NCI-H2081 treated with DMSO at 0.1 percent for 48 hours (cell line): ENCODE measurements around the gene GRAMD4.

Source experiments
- DNase-seq: peaks from one replicate; lab custom pipeline; 2025; lab: John Stamatoyannopoulos, UW

The GRAMD4 gene

DNA sequence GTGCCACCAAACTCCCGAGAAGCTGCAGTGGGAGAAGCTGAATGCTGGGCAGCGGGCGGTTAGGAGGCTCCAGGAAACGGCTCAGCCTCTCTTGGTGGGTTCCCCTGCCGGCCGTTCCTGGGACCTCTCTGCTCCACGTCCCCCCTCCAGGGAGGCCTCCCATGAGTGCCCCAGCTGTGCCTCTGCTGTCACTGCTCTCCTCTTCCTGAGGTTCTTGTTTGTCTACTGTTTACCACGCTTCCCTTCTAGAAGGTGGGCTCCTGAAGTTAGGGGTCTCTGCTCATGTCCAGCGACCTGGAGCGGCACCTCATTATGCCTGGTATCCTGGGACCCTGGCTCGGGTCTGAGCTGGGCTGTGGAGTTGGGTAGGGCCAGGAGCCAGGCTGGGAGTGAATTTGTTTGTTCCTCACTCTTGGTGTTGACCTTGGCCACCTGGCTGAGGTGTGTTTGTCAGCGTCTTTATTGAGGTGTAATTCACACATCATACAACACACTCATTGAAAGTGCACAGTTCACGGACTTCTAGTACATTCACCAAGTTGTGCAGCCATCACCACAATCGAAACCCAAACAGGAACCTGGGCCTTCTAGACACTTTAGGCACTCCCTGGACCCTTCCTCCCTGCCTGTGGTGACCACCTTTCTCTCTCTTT, 37.8 kb upstream of the GRAMD4 start:
- no peak for DNase-seq

DNA sequence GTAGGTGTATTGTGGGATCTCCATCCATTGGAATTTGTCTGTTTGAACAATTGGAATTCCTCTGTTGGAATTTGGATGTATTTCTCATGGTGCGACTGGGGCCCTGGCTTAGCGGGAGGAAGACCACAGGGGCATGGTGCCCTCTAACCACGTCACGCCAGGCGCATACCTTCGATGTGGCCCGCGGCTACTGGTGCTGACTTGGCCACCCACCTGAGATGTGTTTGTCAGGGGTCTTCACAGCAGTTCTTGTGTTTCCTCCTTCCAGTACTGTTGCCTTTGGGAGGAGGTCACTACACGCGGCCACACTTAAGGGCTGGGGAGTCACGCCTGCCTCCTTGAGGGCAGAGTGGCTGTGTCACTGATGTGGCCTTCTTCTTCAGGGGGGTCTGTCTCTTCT, 36.6 kb upstream of the GRAMD4 start:
- DNase-seq, result no peak

DNA sequence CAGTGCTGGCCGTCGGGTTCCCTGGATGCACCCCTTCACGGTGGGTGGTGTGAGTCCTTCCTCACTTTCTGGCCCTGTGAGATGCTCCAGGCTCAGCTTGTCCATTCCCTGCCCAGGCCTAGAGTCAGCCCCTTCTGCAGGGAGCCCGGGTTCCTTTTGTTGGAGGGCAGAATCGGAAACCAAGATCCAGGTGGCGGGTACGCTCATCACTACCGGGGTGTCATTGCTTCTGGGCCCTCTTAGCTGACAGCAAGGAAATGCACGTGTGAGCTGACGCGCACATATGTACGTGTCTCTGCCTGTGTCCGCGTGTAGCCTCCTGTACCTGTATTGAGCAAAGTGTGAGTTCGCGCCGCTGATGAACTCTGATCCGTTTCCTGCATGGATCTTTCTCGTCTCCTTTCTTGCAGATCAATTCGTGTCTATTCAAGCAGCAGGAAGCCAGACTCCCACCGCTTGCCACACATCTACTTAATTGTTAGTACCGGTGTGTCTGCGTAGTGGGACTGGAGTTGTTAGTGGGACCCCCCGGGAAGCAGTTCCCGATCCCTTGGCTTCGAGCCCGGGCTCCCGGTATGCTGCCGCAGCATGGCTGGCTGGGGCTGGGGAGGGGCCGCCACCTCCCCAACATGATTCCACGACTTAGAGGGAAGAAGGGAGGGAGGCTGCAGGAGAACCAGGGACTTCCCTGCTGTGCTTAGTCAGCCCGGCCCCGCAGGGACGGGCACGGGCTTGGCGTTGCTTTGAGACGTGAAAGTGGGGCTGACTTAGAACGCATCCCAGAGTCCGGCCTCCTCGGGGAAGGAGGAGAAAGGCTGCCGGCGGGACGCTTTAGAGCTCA, 35.9 kb upstream of the GRAMD4 start:
- no peak for DNase-seq

DNA sequence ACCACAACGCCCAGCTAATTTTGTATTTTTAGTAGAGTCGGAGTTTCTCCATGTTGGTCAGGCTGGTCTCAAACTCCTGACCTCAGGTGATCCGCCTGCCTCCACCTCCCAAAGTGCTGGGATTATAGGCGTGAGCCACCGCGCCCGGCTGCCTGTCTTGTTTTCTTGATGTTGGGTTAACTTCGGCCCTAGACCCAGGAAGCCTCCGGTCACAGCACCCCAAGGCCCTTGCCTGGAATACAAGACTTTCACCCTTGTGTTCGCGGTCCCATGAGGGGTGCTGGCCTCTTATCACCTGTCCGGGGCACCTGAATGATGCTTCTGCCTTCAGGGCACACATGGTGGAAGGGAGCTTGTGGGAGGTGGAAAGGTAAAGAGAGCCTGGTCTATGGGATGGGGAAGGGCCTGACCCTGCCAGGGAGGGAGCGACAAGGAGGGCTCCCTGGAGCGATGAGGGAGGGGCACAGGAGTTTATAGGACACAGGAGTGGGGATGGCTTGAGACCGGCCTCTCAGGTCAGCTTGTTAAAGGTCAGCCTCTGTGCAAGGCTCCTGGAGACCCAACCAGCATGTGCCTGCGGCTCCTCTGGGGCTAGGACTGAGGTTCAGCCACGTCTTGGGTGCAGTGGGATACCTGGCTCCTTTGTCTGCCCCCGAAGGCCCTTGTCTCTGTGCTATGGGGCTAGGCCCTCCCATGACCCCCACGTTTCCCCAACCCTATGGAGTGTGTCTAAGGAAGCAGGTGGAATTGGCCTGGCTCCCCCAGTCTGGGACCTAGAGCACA, 34.7 kb upstream of the GRAMD4 start:
- no peak for DNase-seq

DNA sequence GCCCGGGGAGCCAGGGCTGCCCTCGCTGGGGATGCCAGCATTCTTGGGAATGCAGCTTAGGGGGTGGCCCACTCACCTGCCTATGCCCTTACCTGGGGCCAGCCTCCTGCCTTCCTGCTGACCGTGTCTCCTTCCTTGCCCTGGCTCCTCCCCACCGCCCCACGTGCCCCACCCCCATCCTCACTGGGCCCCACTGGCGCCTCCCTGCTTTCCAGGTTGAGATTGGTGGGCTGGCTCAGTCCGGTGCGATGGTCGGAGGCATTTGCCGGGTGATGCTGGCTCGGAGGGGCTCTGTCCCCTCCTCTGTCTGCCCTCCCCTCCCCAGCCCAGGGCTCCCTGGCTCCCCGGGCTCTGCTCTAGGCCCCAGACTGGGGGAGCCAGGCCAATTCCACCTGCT, 34.1 kb upstream of the GRAMD4 start:
- no peak for DNase-seq

DNA sequence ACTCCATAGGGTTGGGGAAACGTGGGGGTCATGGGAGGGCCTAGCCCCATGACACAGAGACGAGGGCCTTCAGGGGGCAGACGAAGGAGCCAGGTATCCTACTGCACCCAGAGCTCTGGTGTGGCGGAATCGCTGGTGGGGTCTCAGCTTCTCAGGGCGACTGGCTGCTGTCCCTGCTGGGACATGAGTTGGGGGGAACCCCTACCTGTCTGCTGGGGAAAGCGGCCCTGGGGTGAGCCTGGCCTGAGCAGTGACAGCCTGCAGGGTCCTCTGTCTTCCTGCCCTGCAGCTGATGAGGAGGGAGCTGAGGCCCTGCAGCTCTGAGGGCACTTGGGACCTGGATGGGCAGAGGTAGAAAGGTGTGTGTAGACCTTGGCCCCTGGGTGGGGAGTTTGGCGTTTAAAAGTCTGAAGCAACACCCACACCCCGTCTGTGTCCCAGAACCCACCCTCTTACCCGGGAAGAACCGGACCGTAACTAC, 33.6 kb upstream of the GRAMD4 start:
- no peak for DNase-seq

DNA sequence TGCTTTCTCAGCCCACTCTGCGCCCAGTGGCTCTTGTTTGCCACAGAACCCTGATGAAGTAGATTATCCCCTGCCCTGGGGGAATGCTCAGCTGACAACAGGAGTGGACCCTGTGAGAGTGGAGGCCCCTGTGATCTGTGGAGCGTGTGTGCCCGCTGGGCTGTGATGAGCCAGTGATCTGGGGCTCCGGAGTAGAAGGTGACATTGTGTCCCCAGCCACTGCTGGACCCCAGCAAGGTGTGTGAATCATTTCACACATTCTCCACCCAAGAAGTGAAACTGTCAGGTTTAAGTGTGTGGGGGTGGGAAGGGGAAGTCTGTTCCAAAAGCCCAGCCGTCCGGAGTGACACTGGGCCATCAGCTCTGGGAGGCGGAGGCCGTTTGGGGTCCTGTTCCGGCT, 33.1 kb upstream of the GRAMD4 start:
- DNase-seq, result no peak

DNA sequence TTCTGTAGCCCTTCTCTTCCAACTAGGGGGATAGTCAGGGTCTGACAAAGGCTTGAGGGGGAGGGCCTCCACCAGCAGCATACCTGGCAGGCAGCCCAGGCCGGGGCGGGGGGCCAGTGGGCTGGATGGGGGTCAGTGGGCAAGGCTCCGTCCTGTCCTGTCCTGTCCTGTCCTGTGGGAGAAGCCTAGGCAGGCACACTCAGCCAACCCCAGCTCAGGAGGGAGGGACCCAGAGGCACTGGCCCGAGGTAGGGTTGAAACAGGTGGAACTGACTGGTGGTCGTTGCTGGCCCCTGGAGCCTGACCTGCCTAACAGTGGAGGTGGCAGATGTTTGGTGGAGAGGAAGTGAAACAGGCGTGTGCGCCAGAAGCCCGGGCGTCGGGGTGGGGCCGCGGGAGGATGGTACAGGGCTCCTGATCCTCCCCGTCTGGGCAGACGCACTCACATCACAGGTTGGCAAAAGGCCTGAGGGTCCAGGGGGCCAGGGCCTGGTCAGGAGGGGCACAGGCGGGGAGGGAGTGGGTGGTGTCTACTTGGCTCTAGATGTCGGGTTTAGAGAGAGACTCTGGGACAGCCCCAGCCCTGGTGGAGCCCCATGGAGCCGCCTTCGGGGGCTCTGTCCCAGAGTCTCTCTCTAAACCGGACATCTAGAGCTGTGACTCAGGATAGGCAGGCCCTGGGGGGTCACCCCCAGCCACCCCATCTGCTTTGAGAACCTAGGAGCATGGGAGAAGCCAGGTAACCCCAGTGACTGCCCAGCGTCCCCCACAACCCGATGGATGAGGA, 32.5 kb upstream of the GRAMD4 start:
- DNase-seq, result no peak

DNA sequence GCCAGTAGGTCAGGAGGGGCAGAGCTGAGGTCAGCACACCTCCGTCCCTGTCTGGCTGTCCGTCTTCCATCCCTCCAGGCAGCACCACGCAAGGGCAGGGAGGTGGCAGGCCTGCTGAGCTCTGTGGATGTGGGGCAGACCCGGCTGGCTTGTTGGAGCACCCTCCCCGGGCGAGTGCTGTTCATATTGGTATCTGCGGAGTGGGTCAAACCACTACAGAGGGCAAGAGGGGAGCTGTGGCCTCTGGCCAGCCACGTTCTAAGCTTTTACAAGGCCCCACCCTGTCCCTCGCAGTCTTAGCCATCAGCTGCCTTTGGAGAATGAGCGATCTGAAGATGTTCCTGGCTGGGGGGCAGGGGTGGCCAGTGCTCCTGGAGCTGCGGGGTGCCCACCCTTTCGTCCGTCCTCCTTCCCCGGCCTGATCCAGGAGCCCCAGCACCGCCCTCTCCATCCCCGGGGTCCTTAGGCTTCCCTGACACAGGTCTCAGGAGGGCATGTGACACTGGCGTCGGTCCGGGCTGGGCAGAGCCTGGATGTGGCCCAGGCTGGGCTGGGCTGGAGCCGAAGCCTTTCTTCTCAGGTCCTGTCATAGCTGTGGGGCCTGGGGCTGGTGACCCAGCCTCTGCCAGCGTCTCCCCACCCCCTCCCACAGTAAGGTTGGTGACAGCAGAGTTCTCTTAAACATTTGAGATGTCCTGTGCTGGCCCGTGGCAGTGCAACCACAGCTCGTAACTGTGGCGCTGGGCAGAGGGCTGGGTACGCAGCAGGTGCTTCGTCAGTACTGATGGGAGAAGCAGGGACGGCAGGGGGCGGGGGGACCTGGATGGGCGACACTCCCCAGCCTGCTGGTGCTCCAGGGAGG, 31.7 kb upstream of the GRAMD4 start:
- no peak for DNase-seq

DNA sequence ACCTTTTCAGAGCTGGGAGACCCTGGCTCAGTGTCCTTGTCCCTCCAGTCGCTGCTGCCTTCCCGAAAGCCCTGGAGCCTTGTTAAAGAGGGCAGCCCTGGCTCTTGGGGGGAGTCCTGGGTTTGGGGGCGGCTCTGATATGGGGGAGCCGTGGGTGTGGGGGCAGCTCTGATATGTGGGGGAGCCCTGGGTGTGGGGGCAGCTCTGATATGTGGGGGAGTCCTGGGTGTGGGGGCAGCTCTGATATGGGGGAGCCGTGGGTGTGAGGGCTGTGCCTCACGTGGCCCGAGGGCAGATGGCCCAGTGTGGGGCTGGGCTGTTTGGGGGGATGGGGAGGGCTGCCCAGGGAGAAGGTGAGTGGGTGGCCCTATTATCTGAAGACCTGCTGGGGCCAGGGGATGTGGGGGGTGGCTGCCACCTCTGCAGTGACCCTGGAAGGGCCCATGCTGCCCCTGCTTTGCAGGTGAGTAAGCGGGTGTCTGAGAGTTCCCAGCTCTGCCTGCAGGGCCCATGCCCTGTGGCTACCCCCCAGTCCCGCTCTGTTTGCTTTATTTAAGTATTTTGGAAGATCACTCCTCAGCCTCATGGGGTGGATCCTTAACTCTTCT, 30.9 kb upstream of the GRAMD4 start:
- DNase-seq, result no peak

DNA sequence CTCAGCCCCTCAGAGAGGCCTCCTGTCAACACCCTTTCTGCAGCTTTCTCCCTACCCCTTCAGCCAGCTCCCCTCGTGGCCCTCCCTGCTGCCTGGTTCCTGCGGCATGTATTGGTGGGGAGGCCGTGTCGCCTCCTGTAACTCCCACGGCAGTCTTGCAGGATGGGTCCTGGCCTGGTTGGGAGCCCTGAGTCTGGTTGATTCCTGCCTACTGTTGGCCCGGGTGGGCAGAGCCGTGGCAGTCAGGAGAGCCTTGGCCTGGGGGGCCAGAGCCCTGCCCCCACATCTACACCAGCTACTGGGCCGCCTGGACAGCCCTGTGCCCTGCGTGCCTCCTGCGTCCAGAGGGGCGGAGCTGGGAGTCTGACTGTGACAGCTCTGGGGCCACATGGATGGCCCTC, 30.3 kb upstream of the GRAMD4 start:
- DNase-seq, result no peak

DNA sequence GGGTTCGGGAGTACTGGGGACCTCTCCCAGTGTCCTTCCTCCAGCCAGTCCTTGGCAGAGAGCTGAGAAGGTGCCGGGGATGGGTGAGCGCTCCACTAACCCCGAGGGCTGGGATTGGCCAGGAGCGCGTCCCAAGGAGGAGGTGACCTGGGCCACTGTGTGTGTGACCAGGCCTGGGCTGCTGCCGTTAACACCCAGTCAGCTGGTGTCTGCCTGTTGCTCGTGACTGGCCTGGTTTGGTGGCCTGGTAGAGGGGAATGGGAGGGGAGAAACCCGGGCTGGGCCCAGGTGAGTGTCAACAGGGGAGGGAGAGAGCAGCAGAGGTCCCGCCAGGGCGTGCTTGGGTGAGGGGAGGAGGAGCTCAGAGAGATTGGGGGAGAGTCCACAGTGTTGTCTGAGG, 29.9 kb upstream of the GRAMD4 start:
- no peak for DNase-seq

DNA sequence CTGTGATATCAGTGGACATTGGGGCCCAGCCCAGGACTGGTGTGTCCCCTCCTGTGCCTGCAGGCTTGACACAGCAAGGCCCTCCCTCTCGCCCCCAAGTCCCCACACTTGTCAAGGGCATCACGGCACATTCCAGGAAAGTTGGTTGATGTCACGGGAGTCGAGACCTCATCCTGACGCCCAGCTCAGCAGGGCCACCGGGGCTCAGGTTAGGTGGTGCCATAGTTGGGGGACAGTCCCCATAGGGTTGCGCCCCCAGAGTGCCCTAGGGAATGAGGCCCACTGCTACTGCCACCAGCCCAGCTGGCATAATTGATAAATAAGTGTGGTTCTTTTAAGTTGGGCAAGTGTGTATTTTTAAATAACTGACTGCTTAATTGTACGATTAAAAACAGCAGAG, 28.3 kb upstream of the GRAMD4 start:
- no peak for DNase-seq

DNA sequence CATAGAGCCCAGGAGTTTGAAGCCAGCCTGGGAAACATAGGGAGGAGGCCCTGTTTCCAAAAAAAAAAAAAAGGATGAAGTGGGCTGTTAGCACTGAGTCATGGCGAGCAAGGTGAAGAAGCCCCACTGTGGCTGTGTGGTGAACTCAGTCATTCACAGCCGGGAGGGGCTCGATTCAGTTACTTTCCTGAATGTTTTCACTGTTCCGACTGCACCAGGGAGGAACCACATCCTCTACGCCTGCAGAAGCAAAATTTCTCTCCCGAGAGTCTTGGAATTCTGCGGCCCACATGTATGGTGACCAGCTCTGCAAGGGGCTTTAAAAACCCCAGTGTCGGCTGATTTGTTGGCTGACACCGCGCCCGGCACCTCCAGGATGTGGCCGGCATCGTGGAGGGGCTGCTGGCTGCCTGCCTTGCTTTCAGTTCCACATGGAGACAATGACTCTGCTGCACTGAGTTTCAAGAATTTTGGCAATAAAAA, 27.8 kb upstream of the GRAMD4 start:
- no peak for DNase-seq

DNA sequence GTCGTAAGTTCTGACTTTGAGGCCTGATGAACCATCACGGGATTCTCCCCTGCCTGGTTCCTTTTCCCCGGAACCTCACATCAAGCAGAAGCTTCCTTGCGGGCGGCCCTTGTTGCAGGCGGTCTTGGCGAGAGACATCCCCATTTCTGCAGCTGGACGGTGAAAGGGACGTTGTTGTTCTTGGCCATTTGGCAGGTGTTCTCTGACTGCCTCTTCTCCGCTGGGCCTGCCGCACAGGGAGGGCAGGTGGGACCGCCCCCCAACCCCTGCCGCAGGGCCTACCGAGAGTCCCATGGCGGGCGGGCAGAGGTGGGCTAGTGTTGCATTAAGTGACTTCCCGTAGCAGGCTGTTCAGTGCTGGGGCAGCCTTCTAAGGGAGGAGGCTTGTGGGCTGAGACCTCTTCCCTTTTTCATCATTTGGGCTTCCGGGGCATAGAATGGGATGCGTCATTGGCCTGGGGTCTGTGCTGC, 26.9 kb upstream of the GRAMD4 start:
- no peak for DNase-seq

DNA sequence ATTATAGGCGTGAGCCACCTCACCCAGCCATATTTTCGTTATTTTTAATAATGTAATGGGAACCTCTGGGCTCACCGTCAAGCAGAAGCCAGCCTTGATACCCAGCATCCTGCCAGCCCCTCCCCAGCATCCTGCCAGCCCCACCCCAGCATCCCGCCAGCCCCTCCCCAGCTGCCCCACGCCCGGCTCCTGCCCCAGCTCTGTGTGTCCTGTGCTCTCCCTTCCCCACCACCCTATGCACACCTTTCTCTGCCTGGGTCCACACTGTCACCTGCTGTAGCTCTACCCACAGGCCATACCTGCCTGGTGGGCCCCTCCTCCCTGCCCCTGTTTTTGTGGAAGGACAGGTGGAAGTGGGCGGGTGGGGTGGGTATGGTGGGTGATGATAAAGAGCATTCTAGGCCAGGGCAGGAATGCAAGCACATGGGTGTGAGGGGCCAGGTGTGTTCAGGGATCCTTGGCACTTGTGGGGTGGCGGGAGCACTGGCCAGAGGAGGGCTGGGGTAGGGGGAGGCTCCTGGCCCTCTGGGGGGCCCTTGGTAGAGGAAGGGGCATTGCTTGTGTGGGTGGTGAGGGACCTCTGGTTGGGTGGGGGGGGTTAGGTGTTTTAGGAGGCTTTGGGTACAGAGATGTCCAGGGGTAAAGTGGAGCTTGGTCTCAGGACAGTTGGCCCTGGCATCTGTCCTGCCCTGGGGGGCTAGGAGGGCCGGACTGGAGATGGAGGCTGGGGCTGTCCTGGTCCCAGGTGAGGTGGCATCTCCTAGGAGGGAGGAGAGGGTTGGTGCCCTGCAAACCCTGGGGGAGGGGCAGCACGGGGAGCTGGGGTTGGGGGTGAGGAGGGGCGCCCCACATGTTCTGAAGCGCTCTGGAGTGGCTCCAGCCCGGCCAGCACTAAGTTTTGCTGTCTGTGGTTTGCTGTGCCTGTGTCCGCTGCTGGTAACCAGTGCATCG, 25.9 kb upstream of the GRAMD4 start:
- no peak for DNase-seq

DNA sequence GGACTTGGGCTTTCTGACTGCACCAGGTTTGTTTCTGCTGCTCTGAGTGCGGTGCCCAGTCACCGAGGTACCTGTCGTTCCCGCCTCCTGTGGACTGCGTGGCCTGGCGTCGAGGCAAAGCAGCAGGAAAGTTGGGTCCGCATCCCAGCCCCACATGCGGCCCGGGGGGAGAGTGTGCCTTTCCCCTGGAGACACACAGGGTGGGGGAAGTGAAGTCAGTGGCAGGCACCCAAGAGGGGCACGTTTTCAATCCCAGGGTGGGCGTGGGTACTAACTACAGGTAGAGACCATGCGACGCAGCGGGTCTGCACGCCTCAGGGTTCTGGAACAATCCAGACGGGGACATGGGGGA, 25.3 kb upstream of the GRAMD4 start:
- no peak for DNase-seq

DNA sequence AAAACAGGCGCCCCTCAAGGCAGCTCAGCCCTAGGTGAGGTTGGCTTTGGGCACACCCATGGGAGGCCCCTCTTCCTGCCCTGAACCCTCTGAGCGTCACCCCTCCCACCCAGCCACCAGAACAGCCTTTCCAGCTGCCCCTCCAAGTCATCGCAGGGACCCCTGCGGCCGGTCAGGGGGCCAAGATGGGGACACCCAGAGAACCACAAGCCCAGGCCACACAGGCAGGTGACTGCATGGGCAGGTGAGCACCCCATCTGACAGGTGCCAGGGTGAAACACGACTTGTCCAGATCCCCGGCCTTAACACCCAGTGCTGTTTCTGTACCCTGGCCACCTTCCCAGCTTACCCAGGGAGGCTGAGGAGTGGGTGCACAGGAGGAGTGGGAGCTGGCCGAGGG, 24.6 kb upstream of the GRAMD4 start:
- no peak for DNase-seq

DNA sequence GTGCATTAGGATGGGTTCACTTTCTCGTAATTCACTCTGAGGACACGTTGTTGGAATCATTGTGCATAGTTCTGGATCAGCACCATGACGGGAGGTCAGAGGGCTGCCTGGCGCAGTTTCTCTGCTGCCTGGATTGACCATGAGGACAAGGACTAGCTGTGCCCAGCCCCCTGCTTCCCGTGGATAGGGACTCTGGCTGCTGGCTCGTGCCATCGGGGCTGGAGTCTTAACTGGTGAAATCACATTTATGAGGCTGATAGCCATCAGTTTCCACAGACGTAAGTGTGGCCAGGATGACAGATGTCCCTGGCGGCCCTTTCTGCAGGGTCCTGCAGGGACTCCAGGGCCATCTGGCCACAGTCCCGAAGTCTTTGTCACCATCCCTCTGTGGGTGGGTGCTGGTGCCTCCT, 24.1 kb upstream of the GRAMD4 start:
- DNase-seq, result no peak
